NCI-H2196 (cell line): Measurements from ENCODE around the gene MOSPD2.

Source experiments
- DNase-seq: peaks from one replicate; lab custom pipeline; 2025; ENCODE audit not compliant: unreplicated experiment; lab: John Stamatoyannopoulos, UW

The MOSPD2 gene

GRCh38 chrX:14872851-14873675 lies at the start of gene MOSPD2, which contains the start of gene FANCB:
Gene MOSPD2, plus strand, starts transcription at chrX:14873421. Its CDS starts 108 bp downstream, at chrX:14873529.
Gene FANCB, minus strand, starts transcription at chrX:14873069. Its CDS starts 7,559 bp downstream, at chrX:14865510.
- DNase-seq = peak; percentile 90

GRCh38 chrX:14825851-14826250 lies 47.4 kb upstream of the MOSPD2 start:
- no peak for DNase-seq

GRCh38 chrX:14826319-14826718 lies 46.9 kb upstream of the MOSPD2 start:
- no peak for DNase-seq

- DNase-seq = no peak
These were observed 43.6 kb upstream of the MOSPD2 start for GRCh38 chrX:14829643-14830042.

GRCh38 chrX:14832151-14832550 lies 41.1 kb upstream of the MOSPD2 start:
- DNase-seq = no peak

GRCh38 chrX:14832586-14832985 lies 40.6 kb upstream of the MOSPD2 start:
- no peak for DNase-seq

GRCh38 chrX:14837155-14837554 lies 36.1 kb upstream of the MOSPD2 start:
- no peak for DNase-seq

- DNase-seq = no peak
These were observed 29.6 kb upstream of the MOSPD2 start for GRCh38 chrX:14843666-14844065.

- DNase-seq = no peak
These were observed 21.7 kb upstream of the MOSPD2 start for GRCh38 chrX:14851526-14851925.

GRCh38 chrX:14864631-14865030 lies 8.6 kb upstream of the MOSPD2 start:
- DNase-seq = no peak

GRCh38 chrX:14865201-14865600 lies 8.0 kb upstream of the MOSPD2 start:
- DNase-seq = no peak

GRCh38 chrX:14871767-14872166 lies 1.5 kb upstream of the MOSPD2 start:
- no peak for DNase-seq

- DNase-seq = no peak
These were observed 866 bp upstream of the MOSPD2 start for GRCh38 chrX:14872355-14872754.

- no peak for DNase-seq
These were observed 442 bp downstream of the MOSPD2 start for GRCh38 chrX:14873676-14874049.

- DNase-seq = no peak
These were observed 2.4 kb downstream of the MOSPD2 start for GRCh38 chrX:14875624-14876023.

- DNase-seq = no peak
These were observed 10.6 kb downstream of the MOSPD2 start for GRCh38 chrX:14883826-14884225.

GRCh38 chrX:14884714-14885113 lies 11.5 kb downstream of the MOSPD2 start:
- DNase-seq = no peak

GRCh38 chrX:14886252-14886651 lies 13.0 kb downstream of the MOSPD2 start:
- DNase-seq = no peak

GRCh38 chrX:14896273-14896672 lies 23.1 kb downstream of the MOSPD2 start:
- DNase-seq = no peak

- no peak for DNase-seq
These were observed 23.8 kb downstream of the MOSPD2 start for GRCh38 chrX:14897042-14897441.

- DNase-seq = no peak
These were observed 26.4 kb downstream of the MOSPD2 start for GRCh38 chrX:14899607-14900006.

- DNase-seq = no peak
These were observed 29.3 kb downstream of the MOSPD2 start for GRCh38 chrX:14902537-14902936.

GRCh38 chrX:14903891-14904290 lies 30.7 kb downstream of the MOSPD2 start:
- DNase-seq = no peak
